SK-N-SH treated with all-trans-retinoic acid at 6 μM for 48 hours (cell line): ENCODE results near the gene ROBO1.

Experiments
- ARNTL ChIP-seq: fragments of 450-650 bp; formaldehyde crosslinking; IDR thresholded peaks from 2 replicates; pipeline ENCODE4 v1.5.0; 2020; ENCODE audit warnings: low read depth, mild to moderate bottlenecking, moderate library complexity, borderline replicate concordance
- CREB5 ChIP-seq: fragments of 250-450 bp; sonication (Bioruptor Pico); IDR thresholded peaks from 2 replicates; pipeline ENCODE4 v1.5.1; 2020; ENCODE audit warnings: low read depth, mild to moderate bottlenecking, moderate library complexity
- CSDC2 ChIP-seq: fragments of 250-450 bp; sonication (Bioruptor Pico); IDR thresholded peaks from 2 replicates; pipeline ENCODE4 v1.5.0; 2020; ENCODE audit warnings: mild to moderate bottlenecking, moderate library complexity
- CSRNP3 ChIP-seq: fragments of 250-450 bp; sonication (Bioruptor Pico); IDR thresholded peaks from 2 replicates; pipeline ENCODE4 v1.5.1; 2021; ENCODE audit warnings: mild to moderate bottlenecking, moderate library complexity
- OSR1 ChIP-seq: fragments of 250-450 bp; sonication (Bioruptor Pico); IDR thresholded peaks from 2 replicates; pipeline ENCODE4 v1.8.0; 2022; ENCODE audit warnings: moderate library complexity, mild to moderate bottlenecking, inconsistent platforms
- POU6F1 ChIP-seq: fragments of 250-450 bp; sonication (Bioruptor Pico); IDR thresholded peaks from 2 replicates; pipeline ENCODE4 v1.8.0; 2021; ENCODE audit warnings: low read depth, mild to moderate bottlenecking, moderate library complexity, borderline replicate concordance
- PPARA ChIP-seq: fragments of 250-450 bp; sonication (Bioruptor Pico); IDR thresholded peaks from 2 replicates; pipeline ENCODE4 v1.5.0; 2020; ENCODE audit warnings: mild to moderate bottlenecking, borderline replicate concordance
- SNAI2 ChIP-seq: fragments of 250-450 bp; sonication (Bioruptor Pico); IDR thresholded peaks from 2 replicates; pipeline ENCODE4 v1.5.0; 2020; ENCODE audit warnings: mild to moderate bottlenecking, moderate library complexity
- TSHZ2 ChIP-seq: fragments of 250-450 bp; sonication (Bioruptor Pico); IDR thresholded peaks from 2 replicates; pipeline ENCODE4 v1.5.0; 2020; ENCODE audit warnings: mild to moderate bottlenecking, moderate library complexity
- ZFP3 ChIP-seq: fragments of 250-450 bp; sonication (Bioruptor Pico); IDR thresholded peaks from 2 replicates; pipeline ENCODE4 v1.5.0; 2020; ENCODE audit warnings: mild to moderate bottlenecking, moderate library complexity
- ZFP30 ChIP-seq: fragments of 450-650 bp; formaldehyde crosslinking; IDR thresholded peaks from 2 replicates; pipeline ENCODE4 v1.5.0; 2022; ENCODE audit warnings: mild to moderate bottlenecking, moderate library complexity
- ZNF70 ChIP-seq: fragments of 450-650 bp; formaldehyde crosslinking; IDR thresholded peaks from 2 replicates; pipeline ENCODE4 v1.5.0; 2020; ENCODE audit warnings: mild to moderate bottlenecking, moderate library complexity

GRCh38 chr3:79344876-79345871 lies 422.6 kb downstream of the ROBO1 start:
- TF ChIP-seq ZNF70 (no peak), TSHZ2 (CRISPR knock-in tag) (no peak), CSDC2 (no peak), ZFP30 (no peak), PPARA (no peak), CREB5 (CRISPR knock-in tag) (no peak), ARNTL (CRISPR knock-in tag) (no peak), POU6F1 (CRISPR knock-in tag) (no peak), CSRNP3 (CRISPR knock-in tag) (no peak), OSR1 (CRISPR knock-in tag) (no peak), SNAI2 (CRISPR knock-in tag) (no peak), ZFP3 (no peak)
